ENCODE data around the gene SIN3B. TPM values are rescaled to one million over a fixed set of nuclear protein-coding genes. Genes with fewer than 3 reads are reported as not detected.

Gene SIN3B
- total RNA-seq, 1 donor from 2014 or later = 73.1 TPM

- Mint-ChIP-seq H3K27me3 (no peaks in the 10 kb centered on the region), H3K9me3 (peaks cover 3% of the 10 kb centered on the region), H3K27ac (no peak overlapping the region), H3K4me3 (no peak overlapping the region), H3K4me1 (peaks cover 17% of the 10 kb centered on the region), H3K36me3 (ENCODE audit: low read depth) (peaks cover 2% of the 10 kb centered on the region)
- TF ChIP-seq CTCF (IDR thresholded peaks at IDR 0.05) = no peak
- no peak for DNase-seq
- POLR2A ChIA-PET = no interaction called here
- intact Hi-C loops (cut with micrococcal nuclease) = no loop called here
- ATAC-seq (ENCODE audit: low read depth) = no peak
- CTCF ChIA-PET = no interaction called here
These were observed 29.5 kb upstream of the SIN3B start for GRCh38 chr19:16799740-16800139.

- POLR2A ChIA-PET = no interaction called here
- CTCF ChIA-PET = no interaction called here
- Mint-ChIP-seq H3K4me3 (no peak overlapping the region), H3K36me3 (ENCODE audit: low read depth) (peaks cover under 1% of the 10 kb centered on the region), H3K27ac (no peak overlapping the region), H3K27me3 (no peaks in the 10 kb centered on the region), H3K9me3 (peaks cover under 1% of the 10 kb centered on the region), H3K4me1 (peaks cover 17% of the 10 kb centered on the region)
- ATAC-seq (ENCODE audit: low read depth) (no peak), DNase-seq (no peak)
- intact Hi-C loops (cut with micrococcal nuclease) = no loop called here
- no peak for TF ChIP-seq CTCF (IDR thresholded peaks at IDR 0.05)
These were observed 27.6 kb upstream of the SIN3B start for GRCh38 chr19:16801600-16802013.

GRCh38 chr19:16804176-16804575 is 25.0 kb upstream of the SIN3B start:
- Mint-ChIP-seq H3K9me3 (no peaks in the 10 kb centered on the region), H3K4me3 (no peak overlapping the region), H3K27me3 (no peaks in the 10 kb centered on the region), H3K4me1 (peaks cover 17% of the 10 kb centered on the region), H3K27ac (no peak overlapping the region), H3K36me3 (ENCODE audit: low read depth) (no peaks in the 10 kb centered on the region)
- DNase-seq = no peak
- intact Hi-C loops (cut with micrococcal nuclease) = no loop called here
- ChIA-PET CTCF (no interaction called here), POLR2A (interaction anchor here (0.6 to 0.7 kb wide), 2 partner anchors 51 to 136 kb away, joined by 3 to 7 read pairs; no protein-coding TSS in a partner anchor)
- no peak for TF ChIP-seq CTCF (IDR thresholded peaks at IDR 0.05)
- no peak for ATAC-seq (ENCODE audit: low read depth)

GRCh38 chr19:16807549-16808284 is 21.5 kb upstream of the SIN3B start:
- Mint-ChIP-seq H3K27me3 (peaks cover 3% of the 10 kb centered on the region), H3K4me1 (peaks cover 8% of the 10 kb centered on the region), H3K4me3 (no peak overlapping the region), H3K27ac (no peak overlapping the region), H3K36me3 (ENCODE audit: low read depth) (no peaks in the 10 kb centered on the region), H3K9me3 (no peaks in the 10 kb centered on the region)
- ChIA-PET POLR2A (no interaction called here), CTCF (no interaction called here)
- intact Hi-C loops (cut with micrococcal nuclease) = no loop called here
- no peak for ATAC-seq (ENCODE audit: low read depth)
- DNase-seq = no peak
- no peak for TF ChIP-seq CTCF (IDR thresholded peaks at IDR 0.05)

- ChIA-PET CTCF (no interaction called here), POLR2A (interaction anchor here (0.6 kb wide), 1 partner anchor 385 kb away, joined by 3 read pairs; no protein-coding TSS in a partner anchor)
- peaks cover 6% of the 10 kb centered on the region for H3K9me3 Mint-ChIP-seq
- ATAC-seq (ENCODE audit: low read depth) = no peak
- H3K27me3 Mint-ChIP-seq = peaks cover 10% of the 10 kb centered on the region
- intact Hi-C loops (cut with micrococcal nuclease) = no loop called here
- DNase-seq = no peak
- H3K36me3 Mint-ChIP-seq (ENCODE audit: low read depth) = peaks cover 2% of the 10 kb centered on the region
- no peak overlapping the region for H3K27ac Mint-ChIP-seq
- TF ChIP-seq CTCF (IDR thresholded peaks at IDR 0.05) = no peak
- no peaks in the 10 kb centered on the region for H3K4me1 Mint-ChIP-seq
- H3K4me3 Mint-ChIP-seq = no peak overlapping the region
These were observed 14.6 kb upstream of the SIN3B start for GRCh38 chr19:16814526-16815100.
